Suprapubic skin (tissue), 4 donors: ENCODE results near the gene NUDT3. TPM values are rescaled to one million over a fixed set of nuclear protein-coding genes. Genes with fewer than 3 reads are reported as not detected.
"Not testable (repeated sequence)": the region's sequence is repeated elsewhere in the genome, so short reads cannot be mapped to it uniquely, and the experiment has no call there.

Source experiments
- DNase-seq, 2 donors: peaks; one replicate each; pipeline ENCODE4 v3.0.0-alpha.2; 2019; ENCODE audit warnings: low spot score in 2 of 2
- H3K27ac ChIP-seq: fragments of 200-600 bp; sonication (generic); one replicate; pipeline ENCODE4 v1.5.1; 2019
- H3K27me3 ChIP-seq: fragments of 200-600 bp; sonication (generic); one replicate; pipeline ENCODE4 v1.5.1; 2019
- H3K36me3 ChIP-seq: fragments of 200-600 bp; sonication (generic); one replicate; pipeline ENCODE4 v1.5.1; 2019
- H3K4me1 ChIP-seq: fragments of 200-600 bp; sonication (generic); one replicate; pipeline ENCODE4 v1.5.1; 2019
- H3K4me3 ChIP-seq: fragments of 200-600 bp; sonication (generic); one replicate; pipeline ENCODE4 v1.5.1; 2019; ENCODE audit warnings: mild to moderate bottlenecking
- H3K9me3 ChIP-seq: fragments of 200-600 bp; sonication (generic); one replicate; pipeline ENCODE4 v1.5.1; 2019
- EP300 ChIP-seq: sonication (generic); formaldehyde crosslinking; IDR thresholded peaks from one replicate; pipeline ENCODE4 v1.6.1; 2017; ENCODE audit warnings: antibody characterized with exemption
- POLR2A ChIP-seq, 2 donors: fragments of 450-650 bp; IDR thresholded peaks; one replicate each; pipeline ENCODE4 v1.6.1; 2017; ENCODE audit warnings: antibody characterized with exemption in 2 of 2, mild to moderate bottlenecking in 2 of 2, moderate library complexity in 2 of 2
- POLR2AphosphoS5 ChIP-seq, 3 donors: sonication (generic); formaldehyde crosslinking; IDR thresholded peaks; one replicate each; pipeline ENCODE4 v1.6.1; 2017; ENCODE audit warnings: antibody characterized with exemption in 3 of 3
- WGBS: methylation state at CpG from one replicate; pipeline ENCODE4 v1.1.5; 2018; 5-methylcytosine and 5-hydroxymethylcytosine counted together
- total RNA-seq, 4 donors: library from RNA; depleted of rRNA; stranded (reverse); fragments of >200 nt; gene quantifications; one replicate each; pipeline ENCODE4 v1.1.0, GENCODE V29; 2016
- TF ChIP-seq, protein P1 (sequence below), 2 donors: fragments of 200-600 bp in 1 of 2; fragments of 450-650 bp in 1 of 2; sonication (generic) in 1 of 2; IDR thresholded peaks; one replicate each; pipeline ENCODE4 v1.5.1; 2016 to 2019; ENCODE audit warnings: antibody characterized with exemption in 2 of 2, mild to moderate bottlenecking in 1 of 2, moderate library complexity in 1 of 2

The NUDT3 gene
- total RNA-seq, 4 donors from 2014 or later: 23.2 to 34.6 (median 28.0) TPM

DNA sequence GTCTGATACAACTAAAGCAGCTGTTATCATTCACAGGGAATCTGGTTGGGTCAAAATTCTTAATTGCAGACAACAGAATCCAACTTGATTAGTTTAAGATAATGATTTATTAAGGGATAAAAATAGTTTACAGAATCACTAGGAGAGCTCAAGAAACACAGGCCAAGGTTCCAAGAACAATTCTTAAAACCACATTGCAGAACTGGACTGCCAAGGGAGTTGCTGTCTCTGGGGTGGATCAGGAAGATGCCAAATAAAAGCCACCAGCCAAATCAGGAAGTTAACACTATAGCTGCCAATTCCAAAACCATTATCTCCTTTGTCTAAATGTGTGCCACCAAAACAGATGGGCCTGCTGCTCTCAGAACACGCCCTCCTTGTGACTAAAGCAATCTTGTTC lies 53.7 kb downstream of the NUDT3 start:
- H3K27me3 ChIP-seq: no peaks in the 10 kb centered on the region
- no peaks in the 10 kb centered on the region for H3K36me3 ChIP-seq
- H3K4me3 ChIP-seq: no peak overlapping the region
- TF ChIP-seq, protein P1, sequence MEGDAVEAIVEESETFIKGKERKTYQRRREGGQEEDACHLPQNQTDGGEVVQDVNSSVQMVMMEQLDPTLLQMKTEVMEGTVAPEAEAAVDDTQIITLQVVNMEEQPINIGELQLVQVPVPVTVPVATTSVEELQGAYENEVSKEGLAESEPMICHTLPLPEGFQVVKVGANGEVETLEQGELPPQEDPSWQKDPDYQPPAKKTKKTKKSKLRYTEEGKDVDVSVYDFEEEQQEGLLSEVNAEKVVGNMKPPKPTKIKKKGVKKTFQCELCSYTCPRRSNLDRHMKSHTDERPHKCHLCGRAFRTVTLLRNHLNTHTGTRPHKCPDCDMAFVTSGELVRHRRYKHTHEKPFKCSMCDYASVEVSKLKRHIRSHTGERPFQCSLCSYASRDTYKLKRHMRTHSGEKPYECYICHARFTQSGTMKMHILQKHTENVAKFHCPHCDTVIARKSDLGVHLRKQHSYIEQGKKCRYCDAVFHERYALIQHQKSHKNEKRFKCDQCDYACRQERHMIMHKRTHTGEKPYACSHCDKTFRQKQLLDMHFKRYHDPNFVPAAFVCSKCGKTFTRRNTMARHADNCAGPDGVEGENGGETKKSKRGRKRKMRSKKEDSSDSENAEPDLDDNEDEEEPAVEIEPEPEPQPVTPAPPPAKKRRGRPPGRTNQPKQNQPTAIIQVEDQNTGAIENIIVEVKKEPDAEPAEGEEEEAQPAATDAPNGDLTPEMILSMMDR (IDR thresholded peaks at IDR 0.05): no peak
- TF ChIP-seq POLR2A (IDR thresholded peaks at IDR 0.05) (no peak), EP300 (no peak)
- 56% methylated on average over 1 of the region's 1 CpG for WGBS
- H3K27ac ChIP-seq: no peak overlapping the region
- peaks cover 37% of the 10 kb centered on the region for H3K4me1 ChIP-seq
- no peak for DNase-seq
- no peaks in the 10 kb centered on the region for H3K9me3 ChIP-seq

DNA sequence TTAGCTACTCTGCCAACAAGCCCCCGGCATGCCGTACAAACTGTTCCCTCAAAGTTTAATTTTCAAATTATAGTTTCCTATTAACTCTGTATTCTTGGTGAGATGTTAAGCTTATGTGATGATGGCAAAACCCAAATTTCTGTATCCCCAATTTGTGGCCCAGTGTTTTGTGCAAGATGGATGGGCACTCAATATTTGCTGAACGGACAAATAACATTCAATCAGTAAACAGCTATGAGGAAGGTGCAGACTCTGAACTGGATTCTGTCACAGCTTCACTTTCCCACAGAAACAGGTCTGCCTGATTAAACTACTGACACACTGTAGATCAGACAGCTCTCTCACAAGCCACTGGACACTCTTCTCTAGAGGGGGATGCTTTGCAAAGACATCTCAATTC lies 54.1 kb downstream of the NUDT3 start:
- H3K27ac ChIP-seq: no peak overlapping the region
- no peak for DNase-seq

DNA sequence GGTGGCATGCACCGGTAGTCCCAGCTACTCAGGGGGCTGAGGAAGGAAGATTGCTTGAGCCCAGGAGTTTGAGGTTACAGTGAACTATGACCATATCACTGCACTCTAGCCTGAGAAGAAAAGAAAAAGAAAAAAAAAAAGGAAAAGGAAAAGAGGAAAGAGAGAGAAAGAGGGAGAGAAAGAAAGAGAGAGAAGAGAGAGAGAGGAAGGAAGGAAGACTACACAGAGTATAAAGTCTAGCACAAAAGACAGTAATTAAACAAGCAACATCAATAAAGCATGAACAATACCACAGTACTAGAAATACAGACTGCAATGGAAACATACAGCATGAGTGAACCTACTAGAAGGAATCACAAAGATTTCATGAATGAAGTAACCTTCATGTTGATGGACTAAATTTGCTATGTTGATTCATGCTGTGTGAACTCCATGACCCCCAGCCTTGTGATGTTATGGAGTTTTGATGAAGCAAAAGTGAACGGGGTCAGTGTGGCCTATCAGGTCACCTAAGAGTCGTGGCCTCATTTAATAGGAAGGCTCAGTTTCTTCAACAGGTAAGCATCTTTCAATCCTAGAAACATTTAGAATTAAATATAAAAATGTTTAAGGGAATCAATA lies 57.6 kb downstream of the NUDT3 start:
- TF ChIP-seq EP300 (no peak), POLR2A (IDR thresholded peaks at IDR 0.05) (no peak), POLR2AphosphoS5 (IDR thresholded peaks at IDR 0.05) (no peak)
- Histone ChIP-seq H3K9me3 (no peaks in the 10 kb centered on the region), H3K27me3 (no peaks in the 10 kb centered on the region), H3K36me3 (no peaks in the 10 kb centered on the region), H3K4me1 (peaks cover 18% of the 10 kb centered on the region), H3K27ac (no peak overlapping the region), H3K4me3 (no peak overlapping the region)
- 89% methylated on average over 3 of the region's 3 CpGs for WGBS
- DNase-seq: no peak

More for the DNA sequence above, 54.1 kb downstream of the NUDT3 start:
- Histone ChIP-seq H3K27me3 (no peaks in the 10 kb centered on the region), H3K36me3 (no peaks in the 10 kb centered on the region), H3K9me3 (no peaks in the 10 kb centered on the region), H3K4me1 (peaks cover 36% of the 10 kb centered on the region), H3K4me3 (no peak overlapping the region)
- WGBS: 79% methylated on average over 3 of the region's 3 CpGs
- no peak for TF ChIP-seq POLR2AphosphoS5 (IDR thresholded peaks at IDR 0.05)

DNA sequence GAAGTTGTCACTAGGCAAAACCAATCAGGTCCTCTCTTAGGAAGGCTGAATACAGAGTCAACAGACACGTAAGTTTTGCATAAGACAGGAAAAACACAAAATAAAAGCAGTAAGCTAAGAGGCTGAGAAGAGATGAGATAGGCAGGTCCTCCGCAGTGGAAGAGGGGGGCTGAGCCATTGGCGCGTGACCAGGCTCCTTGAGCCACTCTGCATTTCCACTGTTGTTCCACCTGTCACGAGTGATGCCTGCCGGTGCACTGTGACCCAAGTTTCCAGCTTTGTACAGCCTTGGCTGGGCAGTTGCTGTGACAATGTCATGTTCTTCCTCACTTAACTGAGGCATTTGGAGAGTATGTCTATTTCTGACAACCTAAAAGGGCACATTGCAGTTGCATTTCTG lies 58.6 kb downstream of the NUDT3 start:
- H3K9me3 ChIP-seq: no peaks in the 10 kb centered on the region
- H3K27me3 ChIP-seq: no peaks in the 10 kb centered on the region
- 96% methylated on average over 6 of the region's 6 CpGs for WGBS
- peaks cover 13% of the 10 kb centered on the region for H3K4me1 ChIP-seq
- no peak for DNase-seq
- H3K4me3 ChIP-seq: no peak overlapping the region
- no peak for TF ChIP-seq POLR2AphosphoS5 (IDR thresholded peaks at IDR 0.05)
- no peak for TF ChIP-seq EP300
- TF ChIP-seq POLR2A (IDR thresholded peaks at IDR 0.05): no peak
- no peak overlapping the region for H3K27ac ChIP-seq
- H3K36me3 ChIP-seq: no peaks in the 10 kb centered on the region

DNA sequence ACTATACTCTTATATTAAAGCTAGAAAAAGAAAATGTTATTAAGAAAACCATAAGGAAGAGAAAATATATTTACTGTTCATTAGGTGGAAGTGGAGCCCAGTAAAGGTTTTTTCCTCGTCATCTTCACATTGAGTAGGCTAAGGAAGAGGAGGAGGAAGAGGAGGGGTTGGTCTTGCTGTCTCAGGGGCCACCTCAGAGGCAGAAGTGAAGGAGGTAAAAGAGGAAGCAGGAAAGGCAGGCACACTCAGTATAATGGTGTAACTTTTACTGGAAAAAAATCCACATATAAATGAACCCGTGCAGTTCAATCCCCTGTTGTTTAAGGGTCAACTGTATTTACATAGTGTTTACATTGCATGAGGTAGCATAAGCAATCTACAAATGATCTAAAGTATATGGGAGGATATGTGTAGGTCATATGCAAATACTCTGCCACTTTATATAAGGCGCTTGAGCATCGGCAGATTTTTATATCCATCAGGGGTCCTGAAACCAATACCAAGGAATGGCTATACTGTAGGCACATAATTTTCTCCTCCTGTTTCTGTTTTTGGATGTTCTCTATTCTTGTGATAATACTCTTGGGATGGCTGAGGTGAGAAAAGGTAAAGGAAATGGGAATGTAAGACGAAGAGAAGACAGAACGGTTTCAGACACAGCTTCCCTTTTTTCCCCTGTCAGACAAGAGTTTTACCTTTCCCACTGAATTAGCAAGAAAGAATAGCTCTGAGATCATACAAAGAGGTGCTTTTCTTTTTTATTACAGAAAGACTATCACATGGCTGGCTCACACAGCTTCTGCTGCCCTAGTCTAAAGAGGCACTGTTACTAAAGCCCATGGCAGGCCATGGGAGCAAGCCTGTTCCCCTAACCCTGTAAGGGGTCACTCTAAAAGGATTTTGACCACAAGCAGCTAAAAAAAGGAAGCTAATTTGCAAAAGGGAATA lies 59.9 kb downstream of the NUDT3 start:
- peaks cover under 1% of the 10 kb centered on the region for H3K4me1 ChIP-seq
- H3K4me3 ChIP-seq: no peak overlapping the region
- H3K27ac ChIP-seq: no peak overlapping the region
- no peaks in the 10 kb centered on the region for H3K36me3 ChIP-seq
- no peaks in the 10 kb centered on the region for H3K27me3 ChIP-seq
- TF ChIP-seq EP300 (no peak), POLR2AphosphoS5 (IDR thresholded peaks at IDR 0.05) (no peak), POLR2A (IDR thresholded peaks at IDR 0.05) (no peak)
- TF ChIP-seq, protein P1 (IDR thresholded peaks at IDR 0.05): no peak
- no peaks in the 10 kb centered on the region for H3K9me3 ChIP-seq
- no peak for DNase-seq
- WGBS: 81% methylated on average over 6 of the region's 6 CpGs

DNA sequence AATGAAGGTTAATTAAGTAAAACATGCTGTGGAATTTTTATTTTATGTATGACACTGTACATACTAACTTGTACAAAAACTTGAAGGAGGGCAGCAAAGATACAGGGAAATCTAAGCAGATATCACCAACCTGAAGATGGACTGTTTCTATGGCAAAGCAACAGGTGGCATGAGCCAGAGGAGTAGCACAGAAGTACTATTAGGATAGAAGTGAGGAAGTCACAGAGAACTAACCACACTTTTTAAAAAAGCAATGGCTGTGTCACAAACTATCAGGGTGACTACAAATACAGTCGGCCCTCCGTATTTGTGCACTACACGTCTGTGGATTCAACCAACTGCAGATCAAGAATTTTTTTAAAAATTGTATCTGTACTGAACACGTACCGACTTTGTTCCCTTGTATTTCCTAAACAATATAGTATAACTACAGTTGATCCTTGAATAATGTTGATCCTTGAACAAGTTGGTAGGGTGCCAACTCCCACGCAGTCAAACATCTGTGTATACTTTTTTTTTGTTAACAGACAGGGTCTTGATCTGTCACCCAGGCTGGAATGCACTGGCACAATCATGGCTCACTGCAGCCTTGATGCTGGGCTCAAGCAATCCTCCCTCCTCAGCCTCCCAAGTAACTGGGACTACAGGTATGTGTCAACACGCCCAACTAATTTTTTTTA lies 61.0 kb downstream of the NUDT3 start:
- Histone ChIP-seq H3K4me1 (no peaks in the 10 kb centered on the region), H3K27ac (no peak overlapping the region), H3K27me3 (no peaks in the 10 kb centered on the region), H3K4me3 (no peak overlapping the region), H3K36me3 (no peaks in the 10 kb centered on the region), H3K9me3 (no peaks in the 10 kb centered on the region)
- TF ChIP-seq POLR2A (IDR thresholded peaks at IDR 0.05): no peak
- TF ChIP-seq EP300: no peak
- TF ChIP-seq, protein P1 (IDR thresholded peaks at IDR 0.05): no peak
- TF ChIP-seq POLR2AphosphoS5 (IDR thresholded peaks at IDR 0.05): no peak
- 71% methylated on average over 7 of the region's 7 CpGs for WGBS
- DNase-seq: no peak

DNA sequence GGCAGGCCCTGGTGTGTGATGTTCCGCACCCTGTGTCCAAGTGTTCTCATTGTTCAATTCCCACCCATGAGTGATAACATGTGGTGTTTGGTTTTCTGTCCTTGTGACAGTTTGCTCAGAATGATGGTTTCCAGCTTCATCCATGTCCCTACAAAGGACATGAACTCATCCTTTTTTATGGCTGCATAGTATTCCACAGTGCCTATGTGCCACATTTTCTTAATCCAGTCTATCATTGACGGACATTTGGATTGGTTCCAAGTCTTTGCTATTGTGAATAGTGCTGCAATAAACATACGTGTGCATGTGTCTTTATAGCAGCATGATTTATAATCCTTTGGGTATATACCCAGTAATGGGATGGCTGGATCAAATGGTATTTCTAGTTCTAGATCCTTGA lies 62.7 kb downstream of the NUDT3 start:
- H3K27me3 ChIP-seq, DNase-seq, H3K27ac ChIP-seq, H3K4me3 ChIP-seq, H3K4me1 ChIP-seq, H3K36me3 ChIP-seq, H3K9me3 ChIP-seq: not testable (repeated sequence)
- 93% methylated on average over 3 of the region's 3 CpGs for WGBS
